Keratinocyte (primary cell): ENCODE data around the gene TCEA2.

Experiments used
- CTCF ChIP-seq, 3 experiments: IDR thresholded peaks in 1 of 3; conservative IDR thresholded peaks in 1 of 3; optimal IDR thresholded peaks in 1 of 3; 2 replicates in 2 of 3; 3 replicates in 1 of 3; pipeline versions ENCODE3 to v1.5.1; 2011; ENCODE audit warnings: low read length in 3 of 3, mild to moderate bottlenecking in 3 of 3, moderate library complexity in 2 of 3, control low read depth in 1 of 3, inconsistent platforms in 1 of 3; ENCODE audit not compliant: insufficient read depth in 2 of 3; ENCODE audit errors: extremely low read depth in 1 of 3
- EZH2 ChIP-seq: IDR thresholded peaks from one replicate; pipeline ENCODE4 v1.6.1; 2012; ENCODE audit warnings: inconsistent platforms, mild to moderate bottlenecking, low read length, moderate library complexity

GRCh38 chr20:64115171-64115911 lies 52.3 kb downstream of the TCEA2 start:
- TF ChIP-seq CTCF (optimal IDR thresholded peaks at IDR 0.05 in 1 of 3, IDR thresholded peaks at IDR 0.05 in 1 of 3, conservative IDR thresholded peaks at IDR 0.05 in 1 of 3; ENCODE audit: extremely low read depth in 1 of 3, insufficient read depth in 2 of 3, low read length in 3 of 3) (no peak), EZH2 (no peak)
